NCI-H69 (cell line): ENCODE measurements around the gene RNF41.
"Not testable (repeated sequence)": the region's sequence is repeated elsewhere in the genome, so short reads cannot be mapped to it uniquely, and the experiment has no call there.

Source experiments
- DNase-seq: peaks from one replicate; lab custom pipeline; 2025; lab: John Stamatoyannopoulos, UW

The RNF41 gene

GRCh38 chr12:56165369-56165768 lies 56.4 kb downstream of the RNF41 start:
- no peak for DNase-seq

DNA sequence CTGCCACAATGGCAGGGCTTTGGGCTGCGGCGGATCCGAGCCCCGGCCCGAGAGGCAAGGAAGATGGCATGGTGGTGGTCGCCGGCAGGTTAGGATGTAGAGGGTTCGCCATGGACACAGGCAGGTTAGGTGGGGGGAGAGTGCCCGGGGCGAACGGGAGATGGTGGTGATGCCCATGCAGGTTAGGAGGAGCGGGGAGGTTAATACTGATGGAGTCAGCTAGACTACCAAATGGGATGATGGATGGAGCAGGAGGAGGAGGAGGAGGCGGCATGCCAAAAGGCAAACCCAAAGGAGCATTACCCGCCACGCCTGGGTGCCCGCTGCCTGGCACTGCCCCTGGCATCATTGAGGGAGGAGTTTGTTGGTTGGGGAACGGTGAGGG lies 57.4 kb downstream of the RNF41 start:
- no peak for DNase-seq

DNA sequence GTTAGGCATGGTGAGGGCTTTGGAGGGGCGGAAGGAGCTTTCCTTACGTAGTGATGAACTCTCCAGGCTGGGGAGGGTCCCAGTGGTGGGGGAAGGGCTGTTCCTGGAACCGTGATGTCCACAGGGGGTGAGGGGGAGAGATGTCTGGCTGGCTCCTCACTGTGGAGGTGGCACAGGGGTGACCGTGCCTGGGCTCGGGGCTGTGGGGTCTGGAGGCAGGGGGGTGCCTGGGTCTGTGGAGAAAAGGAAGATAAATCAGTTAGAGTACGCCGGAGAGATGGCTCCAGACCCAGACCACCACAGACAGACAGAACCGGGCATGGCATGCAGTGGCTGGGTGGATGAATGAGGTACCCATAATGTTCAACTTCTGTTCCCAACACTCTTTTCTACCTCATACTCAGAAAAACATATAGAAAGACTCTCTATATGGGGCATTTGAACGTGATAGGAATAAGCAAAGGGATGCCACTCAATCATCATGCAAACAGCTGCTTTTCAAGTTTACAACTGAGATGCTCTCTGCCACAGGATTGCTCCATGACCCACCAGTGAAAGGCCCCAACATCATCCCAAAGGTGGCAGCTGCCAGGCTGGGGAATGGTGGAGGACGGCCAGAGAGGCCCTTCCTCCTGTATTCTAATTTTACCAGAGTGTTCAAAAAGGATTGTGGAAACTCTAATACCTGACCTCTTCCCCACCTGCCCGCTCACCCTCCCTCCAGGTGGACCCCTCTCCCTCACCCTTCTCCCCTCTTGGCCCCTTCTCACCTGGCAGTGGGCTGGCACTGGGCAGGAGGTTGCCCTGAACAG lies 58.0 kb downstream of the RNF41 start:
- DNase-seq, result no peak

- no peak for DNase-seq
Measured at GRCh38 chr12:56162468-56163290, 59.0 kb downstream of the RNF41 start.

DNA sequence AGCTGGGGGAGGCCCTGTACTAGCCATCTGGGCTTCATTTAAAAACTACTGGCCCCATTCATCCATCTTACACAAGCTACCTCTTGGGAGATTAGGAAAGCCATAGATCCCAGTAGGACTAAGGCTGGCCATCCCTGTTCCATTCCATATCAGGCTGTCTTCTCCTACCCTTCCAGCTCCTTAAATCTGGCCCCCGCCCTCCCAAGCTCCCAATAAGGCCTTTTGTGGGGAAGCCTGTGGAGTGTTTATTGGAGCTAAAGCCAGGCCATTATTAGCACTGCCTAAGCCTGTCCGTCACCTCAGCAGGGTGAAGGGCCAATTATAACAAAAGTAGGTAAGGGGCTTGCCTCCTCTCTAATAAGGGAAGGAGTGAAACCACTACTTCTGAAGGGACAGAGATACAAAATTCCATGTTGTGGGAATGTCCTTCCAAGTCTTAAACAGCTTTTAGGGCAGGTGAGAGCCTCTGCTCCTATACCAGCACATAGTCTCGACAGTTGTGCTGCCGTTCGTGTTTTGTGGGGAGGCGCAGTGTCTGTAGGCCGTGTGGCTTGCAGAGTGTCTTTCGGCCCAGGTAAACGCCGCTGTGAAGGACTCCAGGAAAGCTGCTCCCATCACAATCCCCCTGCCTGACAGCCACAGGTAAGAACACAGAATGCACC lies 59.9 kb downstream of the RNF41 start:
- DNase-seq, result no peak

DNA sequence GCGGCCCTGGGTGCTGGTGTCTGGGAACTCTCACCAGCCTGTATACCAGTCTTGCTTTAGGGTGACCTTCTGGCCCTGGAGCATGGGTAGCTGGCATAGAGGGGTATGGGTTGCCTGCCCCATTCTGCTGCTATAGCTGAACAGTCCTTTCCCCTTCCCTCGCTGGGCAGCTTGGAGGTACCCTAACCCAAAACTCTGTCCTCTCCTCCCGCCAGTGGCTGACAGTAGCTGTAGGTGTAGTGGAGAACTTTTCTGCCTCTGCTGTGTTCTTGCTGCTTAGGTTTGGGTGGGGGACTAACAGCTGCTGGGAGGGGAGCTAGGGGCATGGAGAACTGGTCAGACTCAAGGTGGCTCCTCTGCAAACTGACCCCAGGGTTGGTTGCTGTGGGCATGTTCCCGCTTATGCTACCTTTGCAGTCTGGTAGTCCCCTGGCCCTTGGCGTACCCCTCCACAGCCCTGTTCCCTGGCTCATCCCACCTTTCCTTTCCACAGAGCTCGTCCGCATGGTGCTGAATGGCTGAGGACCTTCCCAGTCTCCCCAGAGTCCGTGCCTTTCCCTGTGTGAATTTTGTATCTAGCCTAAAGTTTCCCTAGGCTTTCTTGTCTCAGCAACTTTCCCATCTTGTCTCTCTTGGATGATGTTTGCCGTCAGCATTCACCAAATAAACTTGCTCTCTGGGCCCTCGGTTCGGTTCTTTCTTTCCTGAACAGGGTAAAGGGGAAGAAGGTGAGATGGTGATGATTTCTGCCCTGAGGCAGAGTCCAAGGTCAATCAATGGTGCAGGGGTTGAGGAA lies 60.6 kb downstream of the RNF41 start:
- DNase-seq, result no peak

DNA sequence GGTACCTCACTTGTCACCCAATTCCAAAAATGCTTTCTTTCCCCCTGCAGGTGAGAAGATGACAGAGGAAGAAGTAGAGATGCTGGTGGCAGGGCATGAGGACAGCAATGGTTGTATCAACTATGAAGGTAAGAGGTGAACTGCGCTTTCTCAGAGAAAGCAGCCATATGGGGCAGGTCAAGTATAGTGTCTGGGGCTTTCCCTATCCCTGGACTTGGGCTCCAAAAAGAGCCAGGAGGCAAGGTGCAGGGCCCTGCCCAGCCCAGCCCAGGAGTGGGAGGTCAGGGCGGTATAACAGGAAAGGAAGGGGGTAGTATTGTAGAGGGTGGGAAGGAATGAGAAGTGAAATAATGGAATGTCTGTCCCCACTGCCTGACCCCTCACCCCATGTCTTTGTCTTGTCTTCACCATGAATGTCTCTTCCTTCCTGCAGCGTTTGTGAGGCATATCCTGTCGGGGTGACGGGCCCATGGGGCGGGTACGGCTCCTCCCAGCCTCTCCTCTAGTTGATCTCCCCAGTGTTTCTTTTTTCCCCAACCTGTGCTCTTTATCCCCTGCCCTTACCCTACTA lies 61.4 kb downstream of the RNF41 start:
- no peak for DNase-seq

- DNase-seq, result no peak
Measured at GRCh38 chr12:56159482-56160192, 62.1 kb downstream of the RNF41 start.

- DNase-seq, result peak; percentile 65
Measured at GRCh38 chr12:56158926-56159461, 62.7 kb downstream of the RNF41 start.

- peak; percentile 100 for DNase-seq
Measured at GRCh38 chr12:56158029-56158925, 63.4 kb downstream of the RNF41 start, which contains the start of gene MYL6. Gene MYL6 (plus strand): TSS chr12:56158359. CDS start chr12:56158402, 43 bp downstream.

DNA sequence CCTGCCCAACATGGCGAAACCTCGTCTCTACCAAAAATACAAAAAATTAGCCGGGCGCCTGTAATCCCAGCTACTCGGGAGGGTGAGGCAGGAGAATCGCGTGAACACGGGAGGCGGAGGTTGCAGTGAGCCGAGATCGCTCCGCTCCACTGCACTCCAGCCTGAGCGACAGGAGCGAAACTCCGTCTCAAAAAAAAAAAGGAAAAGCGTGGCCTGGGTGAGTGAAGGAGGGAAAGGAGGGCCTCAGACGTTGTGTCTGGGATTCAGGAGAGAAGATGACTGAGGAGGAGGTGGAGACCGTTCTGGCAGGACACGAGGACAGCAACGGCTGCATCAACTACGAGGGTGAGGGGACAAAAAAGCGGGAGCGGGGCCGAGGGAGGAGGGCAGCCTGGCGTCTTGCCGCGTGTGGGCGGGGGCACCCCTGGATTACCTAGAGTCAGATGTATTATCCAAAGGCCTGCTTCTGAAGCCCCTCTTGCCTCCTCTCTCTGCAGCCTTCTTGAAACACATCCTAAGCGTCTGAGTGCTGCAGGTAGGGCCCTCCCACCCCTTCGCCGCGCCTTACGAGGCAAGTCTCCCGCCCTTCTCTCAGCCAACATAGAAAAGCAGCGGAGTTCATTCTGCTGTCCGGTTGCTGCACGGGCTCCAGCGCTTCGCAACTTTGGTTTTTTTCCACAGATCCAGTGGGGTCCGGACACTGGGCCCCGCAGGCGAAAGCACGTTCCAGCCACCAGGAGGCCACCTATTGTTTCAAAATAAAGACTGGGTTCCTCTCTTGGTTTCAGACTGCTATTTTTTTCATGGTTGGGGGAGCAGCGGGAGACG lies 64.3 kb downstream of the RNF41 start:
- peak; percentile 95 for DNase-seq

GRCh38 chr12:56156464-56157200 lies 65.1 kb downstream of the RNF41 start:
- not testable (repeated sequence) for DNase-seq

DNA sequence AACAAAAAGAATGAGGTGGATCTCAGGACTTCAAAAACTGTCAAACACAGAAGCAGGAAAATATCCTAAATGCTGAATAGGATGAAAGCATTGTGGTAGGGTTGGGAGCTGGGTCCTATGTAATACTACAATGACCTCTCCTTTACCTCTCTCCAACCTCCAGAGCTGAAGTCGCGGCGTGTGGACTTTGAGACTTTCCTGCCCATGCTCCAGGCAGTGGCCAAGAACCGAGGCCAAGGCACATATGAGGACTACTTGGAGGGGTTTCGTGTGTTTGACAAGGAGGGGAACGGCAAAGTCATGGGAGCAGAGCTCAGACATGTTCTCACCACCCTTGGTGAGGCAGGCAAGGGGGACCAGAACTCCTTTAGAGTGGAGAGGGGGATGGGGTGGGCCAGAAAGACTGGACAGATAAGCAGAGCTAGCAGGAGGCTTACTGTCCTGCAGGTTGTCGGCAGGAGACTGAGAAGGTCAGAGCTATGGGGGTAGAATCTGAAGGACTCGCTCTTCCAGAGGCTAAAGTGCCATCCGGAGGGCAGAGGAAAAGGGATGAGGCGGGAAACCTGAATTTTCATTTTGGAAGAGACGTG lies 66.4 kb downstream of the RNF41 start:
- DNase-seq, result no peak

DNA sequence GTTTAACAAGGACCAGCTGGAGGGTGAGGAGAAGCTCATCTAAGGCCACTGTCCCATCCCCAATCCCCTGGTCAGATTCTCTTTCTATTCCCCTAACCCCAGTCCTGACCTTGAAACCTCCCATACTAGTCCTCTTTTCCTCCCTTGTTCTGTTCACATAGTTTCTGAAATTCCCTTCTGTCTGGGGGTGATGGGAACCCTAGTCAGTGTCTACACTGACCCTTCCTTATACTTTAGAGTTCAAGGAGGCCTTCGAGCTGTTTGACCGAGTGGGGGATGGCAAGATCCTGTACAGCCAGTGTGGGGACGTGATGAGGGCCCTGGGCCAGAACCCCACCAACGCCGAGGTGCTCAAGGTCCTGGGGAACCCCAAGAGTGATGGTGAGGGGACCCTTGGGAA lies 66.9 kb downstream of the RNF41 start:
- no peak for DNase-seq

DNA sequence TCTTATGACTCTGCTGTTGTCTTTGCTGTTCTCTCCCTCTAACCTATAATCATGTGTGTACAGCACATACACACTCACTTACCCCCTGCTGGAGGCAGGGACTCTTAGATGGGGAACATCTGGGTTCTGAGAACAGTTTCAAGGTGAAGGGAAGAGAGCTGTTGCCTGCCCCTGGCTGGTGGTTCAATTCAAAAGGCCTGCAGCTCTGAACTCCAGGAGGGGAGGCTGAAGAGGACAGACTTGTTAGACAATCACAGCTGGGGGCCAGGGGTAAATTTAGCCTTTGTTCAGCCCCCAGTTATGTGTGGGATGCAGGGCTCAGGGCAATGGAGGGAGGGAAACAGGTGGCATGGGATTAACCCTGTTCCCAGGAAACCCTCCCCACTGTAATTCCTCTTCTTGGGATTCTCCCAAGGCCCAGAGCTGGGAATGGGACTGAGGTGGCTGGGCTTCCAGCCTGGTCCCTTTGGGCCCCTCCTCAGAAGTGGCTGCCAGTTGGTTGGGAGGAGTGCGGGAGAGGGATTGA lies 67.4 kb downstream of the RNF41 start:
- peak; percentile 99 for DNase-seq

- DNase-seq, result peak; percentile 77
Measured at GRCh38 chr12:56153678-56154065, 68.0 kb downstream of the RNF41 start.
